HG02885 (cell line): Measurements from ENCODE around the gene BTNL2.
"Not testable (repeated sequence)": the region's sequence is repeated elsewhere in the genome, so short reads cannot be mapped to it uniquely, and the experiment has no call there.

Experiments used
- ATAC-seq: cut with Tn5 transposase; IDR thresholded peaks from one replicate; pipeline ENCODE4 v1.9.1; 2021; ENCODE audit warnings: mild to moderate bottlenecking; ENCODE audit not compliant: unreplicated experiment, poor library complexity

The BTNL2 gene

GRCh38 chr6:32406857-32407256 lies at the start of gene BTNL2:
Gene BTNL2 (minus strand): TSS chr6:32407181. CDS start chr6:32407123, 58 bp downstream.
- ATAC-seq = no peak

- no peak for ATAC-seq
These were observed 42.2 kb upstream of the BTNL2 start for GRCh38 chr6:32449088-32449736.

GRCh38 chr6:32447932-32448331 lies 41.0 kb upstream of the BTNL2 start:
- no peak for ATAC-seq

GRCh38 chr6:32445321-32445854 lies 38.4 kb upstream of the BTNL2 start:
- no peak for ATAC-seq

- ATAC-seq = no peak
These were observed 37.5 kb upstream of the BTNL2 start for GRCh38 chr6:32444433-32444832.

- no peak for ATAC-seq
These were observed 36.1 kb upstream of the BTNL2 start for GRCh38 chr6:32442977-32443552.

GRCh38 chr6:32442243-32442667 lies 35.3 kb upstream of the BTNL2 start:
- no peak for ATAC-seq

GRCh38 chr6:32439602-32440214 lies 32.7 kb upstream of the BTNL2 start, which contains the start of gene HLA-DRA:
Gene HLA-DRA (plus strand): TSS chr6:32439887. CDS start chr6:32439951, 64 bp downstream.
- ATAC-seq = peak; percentile 77

- no peak for ATAC-seq
These were observed 32.2 kb upstream of the BTNL2 start for GRCh38 chr6:32439139-32439538.

- ATAC-seq = peak; percentile 74
These were observed 30.2 kb upstream of the BTNL2 start for GRCh38 chr6:32436995-32437836.

- ATAC-seq = no peak
These were observed 29.2 kb upstream of the BTNL2 start for GRCh38 chr6:32436186-32436585.

GRCh38 chr6:32433950-32434349 lies 27.0 kb upstream of the BTNL2 start:
- ATAC-seq = not testable (repeated sequence)

GRCh38 chr6:32432050-32432450 lies 25.1 kb upstream of the BTNL2 start:
- ATAC-seq = no peak

GRCh38 chr6:32431142-32431541 lies 24.2 kb upstream of the BTNL2 start:
- no peak for ATAC-seq

GRCh38 chr6:32430179-32430578 lies 23.2 kb upstream of the BTNL2 start:
- ATAC-seq = no peak

- ATAC-seq = no peak
These were observed 21.0 kb upstream of the BTNL2 start for GRCh38 chr6:32427934-32428474.

GRCh38 chr6:32427218-32427617 lies 20.2 kb upstream of the BTNL2 start:
- ATAC-seq = no peak

GRCh38 chr6:32426338-32426737 lies 19.4 kb upstream of the BTNL2 start:
- ATAC-seq = no peak

GRCh38 chr6:32424589-32425300 lies 17.8 kb upstream of the BTNL2 start:
- no peak for ATAC-seq

GRCh38 chr6:32416036-32416435 lies 9.1 kb upstream of the BTNL2 start:
- ATAC-seq = no peak
